ENCODE measurements around the gene PLCB4. TPM values are rescaled to one million over a fixed set of nuclear protein-coding genes. Genes with fewer than 3 reads are reported as not detected.

PLCB4 gene
- total RNA-seq, 1 experiment from 2014 or later: 0.91 TPM

DNA sequence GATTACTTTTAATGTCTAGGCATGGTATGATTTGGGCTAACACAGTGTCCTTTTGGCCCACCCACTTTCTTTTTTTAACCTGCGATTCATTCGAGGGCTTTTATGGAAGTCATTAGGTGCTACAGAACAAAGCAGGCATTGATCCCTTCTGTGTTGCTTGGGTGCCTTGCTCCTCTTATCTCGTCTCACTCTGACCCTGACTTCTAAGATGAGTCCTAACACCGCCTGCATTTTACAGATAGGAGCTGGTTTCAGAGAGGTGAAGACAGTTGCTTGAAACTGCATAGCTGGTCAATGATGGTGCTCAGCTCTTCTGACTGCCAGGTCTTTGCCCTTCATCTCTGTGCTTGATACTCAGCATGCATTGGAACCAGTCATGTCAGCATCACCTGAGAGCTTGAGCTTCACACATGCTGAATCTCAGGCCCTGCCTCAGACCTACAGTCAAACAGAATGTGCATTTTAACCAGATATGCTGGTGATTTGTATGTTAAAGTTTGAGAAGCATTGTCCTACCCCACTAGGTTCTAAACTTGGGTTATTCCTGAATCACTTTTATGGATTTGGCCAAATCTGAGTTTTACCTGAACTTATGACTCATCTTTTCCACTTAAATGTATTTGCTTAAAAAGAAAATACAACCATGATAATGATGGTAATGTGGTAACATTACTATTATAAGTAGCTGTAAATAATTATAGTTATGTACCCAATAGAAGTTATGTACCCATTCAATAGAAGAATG, 142.3 kb downstream of the PLCB4 start:
- intact Hi-C loops (cut with micrococcal nuclease): loop anchor here (10.0 kb wide), 1 partner anchor 144 kb away; no protein-coding TSS in a partner anchor
- no peak for DNase-seq (ENCODE audit: unreplicated experiment)
- H3K27ac Mint-ChIP-seq (ENCODE audit: low read depth, unreplicated experiment): no peak overlapping the region
- no TSS peak for BruUV-seq (replicated peaks)
- H3K4me1 Mint-ChIP-seq (ENCODE audit: insufficient read depth, unreplicated experiment): peaks cover 10% of the 10 kb centered on the region
- no peaks in the 10 kb centered on the region for H3K9me3 Mint-ChIP-seq (ENCODE audit: unreplicated experiment)
- POLR2A ChIA-PET: no interaction called here
- TF ChIP-seq, protein P1, sequence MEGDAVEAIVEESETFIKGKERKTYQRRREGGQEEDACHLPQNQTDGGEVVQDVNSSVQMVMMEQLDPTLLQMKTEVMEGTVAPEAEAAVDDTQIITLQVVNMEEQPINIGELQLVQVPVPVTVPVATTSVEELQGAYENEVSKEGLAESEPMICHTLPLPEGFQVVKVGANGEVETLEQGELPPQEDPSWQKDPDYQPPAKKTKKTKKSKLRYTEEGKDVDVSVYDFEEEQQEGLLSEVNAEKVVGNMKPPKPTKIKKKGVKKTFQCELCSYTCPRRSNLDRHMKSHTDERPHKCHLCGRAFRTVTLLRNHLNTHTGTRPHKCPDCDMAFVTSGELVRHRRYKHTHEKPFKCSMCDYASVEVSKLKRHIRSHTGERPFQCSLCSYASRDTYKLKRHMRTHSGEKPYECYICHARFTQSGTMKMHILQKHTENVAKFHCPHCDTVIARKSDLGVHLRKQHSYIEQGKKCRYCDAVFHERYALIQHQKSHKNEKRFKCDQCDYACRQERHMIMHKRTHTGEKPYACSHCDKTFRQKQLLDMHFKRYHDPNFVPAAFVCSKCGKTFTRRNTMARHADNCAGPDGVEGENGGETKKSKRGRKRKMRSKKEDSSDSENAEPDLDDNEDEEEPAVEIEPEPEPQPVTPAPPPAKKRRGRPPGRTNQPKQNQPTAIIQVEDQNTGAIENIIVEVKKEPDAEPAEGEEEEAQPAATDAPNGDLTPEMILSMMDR (IDR thresholded peaks at IDR 0.05; ENCODE audit: unreplicated experiment): no peak
- CTCF ChIA-PET: interaction anchor here (0.5 to 2.1 kb wide), 3 partner anchors 13 to 357 kb away, joined by 3 to 7 read pairs (median 3); no protein-coding TSS in a partner anchor
- H3K27me3 Mint-ChIP-seq (ENCODE audit: insufficient read depth, unreplicated experiment): no peaks in the 10 kb centered on the region
- H3K36me3 Mint-ChIP-seq (ENCODE audit: insufficient read depth, unreplicated experiment): no peaks in the 10 kb centered on the region
- no peak overlapping the region for H3K4me3 Mint-ChIP-seq (ENCODE audit: unreplicated experiment)

DNA sequence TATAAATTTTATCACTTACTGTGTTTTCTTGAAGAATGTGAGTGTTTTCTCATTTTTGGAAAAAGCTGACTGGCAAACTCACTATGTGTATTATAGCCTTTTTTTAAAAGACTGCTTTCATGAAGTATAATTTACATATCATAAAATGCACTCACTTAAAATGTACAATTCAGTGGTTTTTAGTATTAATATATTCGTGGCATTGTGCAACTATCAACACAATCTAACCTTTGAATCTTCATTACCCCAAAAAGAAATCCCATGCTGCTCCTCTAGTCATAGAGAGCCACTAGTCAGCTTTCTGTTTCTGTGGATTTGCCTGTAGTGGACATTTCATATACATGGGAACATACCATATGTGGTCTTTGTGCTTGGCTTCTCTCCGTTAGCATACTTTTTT, 143.8 kb downstream of the PLCB4 start:
- TF ChIP-seq, protein P1 (IDR thresholded peaks at IDR 0.05; ENCODE audit: unreplicated experiment): no peak
- Mint-ChIP-seq H3K9me3 (ENCODE audit: unreplicated experiment) (no peaks in the 10 kb centered on the region), H3K4me3 (ENCODE audit: unreplicated experiment) (no peak overlapping the region), H3K27ac (ENCODE audit: low read depth, unreplicated experiment) (no peak overlapping the region), H3K27me3 (ENCODE audit: insufficient read depth, unreplicated experiment) (no peaks in the 10 kb centered on the region), H3K4me1 (ENCODE audit: insufficient read depth, unreplicated experiment) (peaks cover 10% of the 10 kb centered on the region), H3K36me3 (ENCODE audit: insufficient read depth, unreplicated experiment) (no peaks in the 10 kb centered on the region)
- intact Hi-C loops (cut with micrococcal nuclease): loop anchor here (10.0 kb wide), 1 partner anchor 142 kb away; no protein-coding TSS in a partner anchor
- no TSS peak for BruUV-seq (replicated peaks)
- POLR2A ChIA-PET: interaction anchor here (0.6 kb wide), 1 partner anchor 9 kb away, joined by 3 read pairs; no protein-coding TSS in a partner anchor
- CTCF ChIA-PET: interaction anchor here (0.6 to 2.1 kb wide), 2 partner anchors 40 to 359 kb away, joined by 3 to 7 read pairs; no protein-coding TSS in a partner anchor
- no peak for DNase-seq (ENCODE audit: unreplicated experiment)

DNA sequence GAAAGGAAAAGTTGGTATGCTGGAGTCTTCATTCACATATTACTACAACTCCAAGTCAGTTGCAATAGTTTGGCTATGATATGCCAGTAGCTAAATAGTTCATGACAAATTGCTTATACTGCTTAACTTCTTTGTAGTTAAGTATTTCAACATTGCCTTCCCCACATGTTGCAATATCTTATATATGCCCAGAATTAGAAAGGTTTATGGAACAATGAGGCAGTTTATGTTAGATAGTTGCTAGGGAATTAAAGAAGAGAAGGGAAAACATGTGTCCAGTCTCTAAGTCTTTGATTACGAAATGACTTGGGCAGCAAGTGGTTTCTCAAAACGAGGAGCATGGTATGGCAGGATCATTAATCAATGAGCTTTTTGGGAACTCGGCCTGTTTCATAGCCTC, 145.8 kb downstream of the PLCB4 start:
- Mint-ChIP-seq H3K27me3 (ENCODE audit: insufficient read depth, unreplicated experiment) (no peaks in the 10 kb centered on the region), H3K27ac (ENCODE audit: low read depth, unreplicated experiment) (peak overlapping the region; percentile 25), H3K36me3 (ENCODE audit: insufficient read depth, unreplicated experiment) (no peaks in the 10 kb centered on the region), H3K4me3 (ENCODE audit: unreplicated experiment) (no peak overlapping the region), H3K9me3 (ENCODE audit: unreplicated experiment) (no peaks in the 10 kb centered on the region), H3K4me1 (ENCODE audit: insufficient read depth, unreplicated experiment) (peaks cover 10% of the 10 kb centered on the region)
- CTCF ChIA-PET: interaction anchor here (0.6 to 1.4 kb wide), 3 partner anchors 145 to 304 kb away, joined by 3 to 4 read pairs (median 3); no protein-coding TSS in a partner anchor
- intact Hi-C loops (cut with micrococcal nuclease): loop anchor here (2.0 to 10.0 kb wide), 2 partner anchors 140 to 360 kb away; no protein-coding TSS in a partner anchor
- TF ChIP-seq, protein P1 (IDR thresholded peaks at IDR 0.05; ENCODE audit: unreplicated experiment): no peak
- BruUV-seq (replicated peaks): no TSS peak
- DNase-seq (ENCODE audit: unreplicated experiment): peak; percentile 84
- POLR2A ChIA-PET: interaction anchor here (0.5 to 2.2 kb wide), 19 partner anchors 9 to 798 kb away, joined by 3 to 11 read pairs (median 4); partner anchors contain the start of gene PLCB4

DNA sequence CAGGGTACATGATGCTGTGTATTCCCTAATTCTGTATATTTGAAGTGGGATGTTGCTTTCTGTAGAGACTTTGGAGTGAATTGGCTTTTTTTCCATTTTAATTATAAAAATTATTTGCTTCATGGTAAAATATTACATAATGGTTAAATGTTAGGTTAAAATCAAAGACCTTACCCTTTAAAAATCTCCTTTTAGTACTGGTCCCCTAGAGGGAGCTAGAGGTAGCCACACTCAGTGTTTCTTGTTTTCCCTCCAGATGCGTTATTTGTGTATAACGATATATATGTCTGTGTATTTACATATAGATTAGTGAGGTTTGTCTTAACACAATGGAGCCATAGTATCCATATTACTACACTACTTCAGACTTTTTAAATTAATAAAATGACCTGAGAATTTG, 146.7 kb downstream of the PLCB4 start:
- intact Hi-C loops (cut with micrococcal nuclease): loop anchor here (2.0 to 10.0 kb wide), 2 partner anchors 139 to 361 kb away; no protein-coding TSS in a partner anchor
- CTCF ChIA-PET: interaction anchor here (0.9 kb wide), 1 partner anchor 366 kb away, joined by 3 read pairs; no protein-coding TSS in a partner anchor
- Mint-ChIP-seq H3K9me3 (ENCODE audit: unreplicated experiment) (no peaks in the 10 kb centered on the region), H3K27ac (ENCODE audit: low read depth, unreplicated experiment) (no peak overlapping the region), H3K4me3 (ENCODE audit: unreplicated experiment) (no peak overlapping the region), H3K27me3 (ENCODE audit: insufficient read depth, unreplicated experiment) (no peaks in the 10 kb centered on the region), H3K36me3 (ENCODE audit: insufficient read depth, unreplicated experiment) (no peaks in the 10 kb centered on the region), H3K4me1 (ENCODE audit: insufficient read depth, unreplicated experiment) (peaks cover 10% of the 10 kb centered on the region)
- DNase-seq (ENCODE audit: unreplicated experiment): peak; percentile 42
- POLR2A ChIA-PET: interaction anchor here (0.5 to 2.2 kb wide), 8 partner anchors 8 to 164 kb away, joined by 3 to 11 read pairs (median 6); no protein-coding TSS in a partner anchor
- TF ChIP-seq, protein P1 (IDR thresholded peaks at IDR 0.05; ENCODE audit: unreplicated experiment): peak; percentile 37
- no TSS peak for BruUV-seq (replicated peaks)

Data from MCF 10A (cell line).